Subcutaneous abdominal adipose tissue (tissue), 5 donors: Measurements from ENCODE around the gene P3H3.
A peak's percentile ranks its signal among the peaks of the same experiment; 100 is the strongest.

ENCODE experiments used
- H3K27ac ChIP-seq: one replicate; pipeline ENCODE4 v1.7.0; 2013; ENCODE audit warnings: low read depth, mild to moderate bottlenecking, inconsistent platforms, low read length, moderate library complexity
- H3K27me3 ChIP-seq, 5 donors: one replicate each; pipeline ENCODE4 v1.7.0; 2013; ENCODE audit warnings: low read length in 5 of 5, inconsistent platforms in 1 of 5; ENCODE audit not compliant: control insufficient read depth in 5 of 5, insufficient read depth in 4 of 5
- H3K36me3 ChIP-seq, 5 donors: one replicate each; pipeline ENCODE4 v1.7.0; 2013; ENCODE audit warnings: low read length in 5 of 5; ENCODE audit not compliant: control insufficient read depth in 5 of 5, insufficient read depth in 5 of 5
- H3K4me1 ChIP-seq, 5 donors: one replicate each; pipeline ENCODE4 v1.7.0; 2013; ENCODE audit warnings: low read length in 5 of 5, mild to moderate bottlenecking in 3 of 5, moderate library complexity in 1 of 5; ENCODE audit not compliant: control insufficient read depth in 5 of 5, insufficient read depth in 5 of 5
- H3K4me3 ChIP-seq, 5 donors: one replicate each; pipeline ENCODE4 v1.7.0; 2013; ENCODE audit warnings: low read length in 5 of 5, low read depth in 1 of 5
- H3K9ac ChIP-seq, 5 donors: one replicate each; pipeline ENCODE4 v1.7.0; 2013; ENCODE audit warnings: low read length in 5 of 5, mild to moderate bottlenecking in 4 of 5, moderate library complexity in 3 of 5
- H3K9me3 ChIP-seq, 5 donors: one replicate each; pipeline ENCODE4 v1.7.0; 2013; ENCODE audit warnings: low read length in 5 of 5; ENCODE audit not compliant: control insufficient read depth in 5 of 5
- donor health status: healthy.
- donor health status: healthy.
- donor health status: healthy.
- donor health status: healthy.
- donor health status: healthy.

Gene P3H3

DNA sequence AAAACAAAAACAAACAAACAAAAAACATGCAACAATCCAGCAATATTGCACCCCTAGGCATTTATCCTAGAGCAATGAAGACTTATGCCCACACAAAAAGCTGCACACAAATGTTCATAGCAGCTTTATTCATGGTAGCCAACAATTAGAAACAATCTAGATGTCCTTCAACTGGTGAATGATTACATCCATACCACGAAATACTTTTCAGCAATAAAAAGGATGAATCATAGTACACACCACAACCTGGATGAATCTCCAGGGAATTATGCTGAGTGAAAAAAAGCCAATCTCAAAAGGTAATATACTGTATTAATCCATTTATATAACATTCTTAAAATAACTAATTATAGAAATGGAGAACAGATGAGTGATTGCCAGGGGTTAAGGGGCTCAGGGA lies 21.0 kb upstream of the P3H3 start:
- Histone ChIP-seq H3K27me3 (no peaks in the 10 kb centered on the region), H3K36me3 (peaks cover 0 to 3% (median 0%) of the 10 kb centered on the region in 5 donors), H3K4me3 (no peak overlapping the region), H3K27ac (no peak overlapping the region), H3K4me1 (no peaks in the 10 kb centered on the region), H3K9ac (no peak overlapping the region), H3K9me3 (no peaks in the 10 kb centered on the region)

GRCh38 chr12:6809056-6809455 lies 19.2 kb upstream of the P3H3 start:
- no peaks in the 10 kb centered on the region for H3K9me3 ChIP-seq
- no peak overlapping the region for H3K9ac ChIP-seq
- peaks cover 0 to 2% (median 0%) of the 10 kb centered on the region in 5 donors for H3K36me3 ChIP-seq
- H3K4me3 ChIP-seq: no peak overlapping the region
- peaks cover 0 to 4% (median 0%) of the 10 kb centered on the region in 5 donors for H3K4me1 ChIP-seq
- no peaks in the 10 kb centered on the region for H3K27me3 ChIP-seq
- no peak overlapping the region for H3K27ac ChIP-seq

DNA sequence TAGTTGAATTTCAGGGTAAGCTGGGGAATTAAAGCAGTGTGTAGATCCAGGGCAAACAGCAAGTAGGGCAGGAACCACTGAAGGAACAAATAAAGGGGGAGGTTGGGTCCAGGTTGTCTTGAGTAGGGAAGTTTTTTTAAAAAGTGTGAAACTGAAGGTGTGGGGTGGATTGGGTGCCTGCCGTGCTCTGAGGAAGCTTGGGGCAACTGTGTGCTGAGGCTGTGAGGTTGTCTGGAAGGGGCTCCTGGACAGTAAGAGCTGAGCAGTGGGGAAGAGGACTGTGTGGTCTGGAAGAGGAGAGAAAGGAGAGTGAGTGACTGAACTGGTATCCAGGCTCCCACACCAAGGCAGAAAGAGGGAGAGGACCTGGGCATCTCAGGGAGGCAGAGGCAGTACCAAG lies 17.4 kb upstream of the P3H3 start:
- Histone ChIP-seq H3K36me3 (peaks cover 0 to 17% (median 0%) of the 10 kb centered on the region in 5 donors), H3K4me1 (peaks cover 0 to 4% (median 0%) of the 10 kb centered on the region in 5 donors), H3K9ac (peak overlapping the region in 1 of 5 donors; percentile 7), H3K27ac (no peak overlapping the region), H3K4me3 (no peak overlapping the region), H3K27me3 (peaks cover 0 to 4% (median 0%) of the 10 kb centered on the region in 5 donors), H3K9me3 (no peaks in the 10 kb centered on the region)

DNA sequence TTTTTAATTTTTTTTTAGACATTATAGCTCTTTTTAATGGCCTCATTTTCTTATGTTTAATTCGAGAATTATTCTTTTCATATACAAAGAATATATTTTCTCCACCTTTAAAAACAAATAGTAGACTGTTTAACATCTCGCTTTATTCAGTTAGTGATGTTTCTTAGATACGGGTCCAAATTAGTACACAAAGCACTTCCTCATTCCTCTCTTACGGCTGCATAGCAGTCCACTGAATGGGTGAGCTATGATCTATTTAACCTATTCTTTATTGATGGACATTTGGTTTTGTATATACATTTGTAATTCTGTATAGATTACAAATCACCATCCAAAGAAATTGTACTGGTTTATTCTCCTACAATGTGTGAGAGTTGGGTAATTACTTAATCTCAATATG lies 14.8 kb upstream of the P3H3 start:
- peaks cover 0 to 4% (median 0%) of the 10 kb centered on the region in 5 donors for H3K27me3 ChIP-seq
- no peaks in the 10 kb centered on the region for H3K9me3 ChIP-seq
- no peak overlapping the region for H3K4me3 ChIP-seq
- H3K36me3 ChIP-seq: peaks cover 0 to 32% (median 7%) of the 10 kb centered on the region in 5 donors
- no peak overlapping the region for H3K9ac ChIP-seq
- peaks cover 0 to 4% (median 0%) of the 10 kb centered on the region in 5 donors for H3K4me1 ChIP-seq
- no peak overlapping the region for H3K27ac ChIP-seq

DNA sequence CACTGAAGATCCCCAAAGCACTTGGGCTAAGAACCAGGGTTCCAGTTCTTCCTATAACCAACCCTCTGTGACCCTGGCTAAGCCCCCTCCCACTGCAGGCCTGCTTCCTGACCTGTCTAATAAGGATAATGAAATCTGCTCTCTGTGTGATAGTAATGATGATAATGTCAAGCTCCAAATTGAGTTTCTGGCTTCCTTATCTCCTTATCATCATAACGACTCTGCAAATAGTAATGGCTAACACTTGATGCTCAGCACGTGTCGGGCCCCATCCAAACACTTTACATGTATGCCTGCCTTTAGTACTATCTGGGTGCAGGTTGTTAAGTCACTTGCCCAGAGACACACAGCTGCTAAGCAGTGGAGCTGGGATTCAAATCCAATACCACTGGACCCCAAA lies 11.6 kb upstream of the P3H3 start:
- H3K27ac ChIP-seq: no peak overlapping the region
- peaks cover 0 to 39% (median 7%) of the 10 kb centered on the region in 5 donors for H3K36me3 ChIP-seq
- no peak overlapping the region for H3K4me3 ChIP-seq
- peaks cover 0 to 11% (median 5%) of the 10 kb centered on the region in 5 donors for H3K27me3 ChIP-seq
- H3K4me1 ChIP-seq: peaks cover 0 to 11% (median 7%) of the 10 kb centered on the region in 5 donors
- H3K9me3 ChIP-seq: no peaks in the 10 kb centered on the region
- no peak overlapping the region for H3K9ac ChIP-seq

DNA sequence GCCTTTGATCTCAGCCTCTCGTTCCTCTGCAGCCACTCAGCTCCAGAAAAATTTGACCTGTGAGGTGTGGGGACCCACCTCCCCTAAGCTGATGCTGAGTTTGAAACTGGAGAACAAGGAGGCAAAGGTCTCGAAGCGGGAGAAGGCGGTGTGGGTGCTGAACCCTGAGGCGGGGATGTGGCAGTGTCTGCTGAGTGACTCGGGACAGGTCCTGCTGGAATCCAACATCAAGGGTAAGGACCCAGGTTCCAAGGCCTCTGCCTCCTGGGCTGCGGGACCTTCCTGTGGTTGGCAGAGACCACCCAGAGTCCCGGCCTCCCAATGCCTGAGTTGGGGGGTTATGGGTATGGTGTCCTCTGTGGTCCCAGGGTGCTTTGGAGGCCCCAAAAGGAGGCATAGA lies 11.1 kb upstream of the P3H3 start:
- H3K9ac ChIP-seq: no peak overlapping the region
- H3K4me3 ChIP-seq: no peak overlapping the region
- peaks cover 0 to 15% (median 12%) of the 10 kb centered on the region in 5 donors for H3K4me1 ChIP-seq
- H3K27me3 ChIP-seq: peaks cover 4 to 15% (median 9%) of the 10 kb centered on the region in 5 donors
- peaks cover 0 to 39% (median 7%) of the 10 kb centered on the region in 5 donors for H3K36me3 ChIP-seq
- no peak overlapping the region for H3K27ac ChIP-seq
- no peaks in the 10 kb centered on the region for H3K9me3 ChIP-seq

DNA sequence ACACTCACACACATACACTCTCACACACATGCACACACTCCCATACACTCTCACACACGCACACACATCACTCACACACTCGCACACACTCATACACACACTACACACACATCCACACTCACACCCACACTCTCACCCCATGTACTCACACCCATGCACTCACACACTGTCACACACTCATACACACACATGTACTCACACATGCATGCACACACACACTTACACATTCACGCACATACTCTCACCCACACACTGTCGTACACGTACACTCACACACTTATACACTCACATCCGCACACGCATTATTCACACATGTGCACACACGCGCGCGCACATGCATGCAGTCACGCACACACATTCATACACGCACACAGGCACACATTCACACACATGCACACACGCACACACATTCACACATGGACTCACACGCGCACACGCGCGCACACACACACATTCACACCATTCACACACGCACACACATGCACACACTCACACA lies 10.5 kb upstream of the P3H3 start:
- H3K27me3 ChIP-seq: peaks cover 7 to 19% (median 14%) of the 10 kb centered on the region in 5 donors

GRCh38 chr12:6818222-6818621 lies 10.0 kb upstream of the P3H3 start:
- Histone ChIP-seq H3K9ac (no peak overlapping the region), H3K4me1 (peaks cover 0 to 15% (median 15%) of the 10 kb centered on the region in 5 donors), H3K4me3 (no peak overlapping the region), H3K27me3 (peaks cover 11 to 24% (median 19%) of the 10 kb centered on the region in 5 donors), H3K27ac (no peak overlapping the region), H3K36me3 (peaks cover 0 to 39% (median 7%) of the 10 kb centered on the region in 5 donors), H3K9me3 (no peaks in the 10 kb centered on the region)

More for the DNA sequence above, 10.5 kb upstream of the P3H3 start:
- Histone ChIP-seq H3K27ac (no peak overlapping the region), H3K4me3 (no peak overlapping the region), H3K4me1 (peaks cover 0 to 17% (median 15%) of the 10 kb centered on the region in 5 donors), H3K36me3 (peaks cover 0 to 39% (median 7%) of the 10 kb centered on the region in 5 donors), H3K9ac (no peak overlapping the region), H3K9me3 (no peaks in the 10 kb centered on the region)

DNA sequence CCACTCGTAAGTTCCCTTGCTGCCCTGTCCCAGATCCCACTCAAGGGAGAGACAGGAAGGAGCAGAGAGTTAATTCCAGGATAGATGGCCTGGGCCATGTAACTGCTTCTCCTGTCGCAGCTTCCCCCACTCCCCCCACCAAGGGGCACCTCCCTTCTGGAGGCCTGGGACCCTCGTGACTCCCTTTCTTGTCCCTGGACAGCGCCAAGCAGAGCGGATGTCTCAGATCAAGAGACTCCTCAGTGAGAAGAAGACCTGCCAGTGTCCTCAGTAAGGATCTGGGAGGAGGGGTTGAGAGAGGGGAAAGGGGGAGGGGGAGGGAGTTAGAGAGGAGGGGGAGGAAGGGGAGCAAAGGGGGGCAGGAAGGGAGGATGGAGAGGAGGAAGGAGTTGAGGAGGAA lies 9.6 kb upstream of the P3H3 start:
- no peak overlapping the region for H3K27ac ChIP-seq
- H3K36me3 ChIP-seq: peaks cover 0 to 39% (median 7%) of the 10 kb centered on the region in 5 donors

GRCh38 chr12:6819106-6820030 lies 8.8 kb upstream of the P3H3 start:
- peaks cover 0 to 34% (median 7%) of the 10 kb centered on the region in 5 donors for H3K36me3 ChIP-seq
- peaks cover 0 to 15% (median 15%) of the 10 kb centered on the region in 5 donors for H3K4me1 ChIP-seq
- H3K27me3 ChIP-seq: peaks cover 11 to 33% (median 23%) of the 10 kb centered on the region in 5 donors
- H3K4me3 ChIP-seq: no peak overlapping the region
- no peaks in the 10 kb centered on the region for H3K9me3 ChIP-seq
- no peak overlapping the region for H3K9ac ChIP-seq
- H3K27ac ChIP-seq: no peak overlapping the region

More for the DNA sequence above, 9.6 kb upstream of the P3H3 start:
- Histone ChIP-seq H3K9me3 (no peaks in the 10 kb centered on the region), H3K9ac (no peak overlapping the region), H3K4me1 (peaks cover 0 to 15% (median 15%) of the 10 kb centered on the region in 5 donors), H3K27me3 (peaks cover 11 to 27% (median 23%) of the 10 kb centered on the region in 5 donors), H3K4me3 (no peak overlapping the region)
